ENCODE results near the gene GAPDH.
"Not testable (repeated sequence)": the region's sequence is repeated elsewhere in the genome, so short reads cannot be mapped to it uniquely, and the experiment has no call there.

The GAPDH gene

DNA sequence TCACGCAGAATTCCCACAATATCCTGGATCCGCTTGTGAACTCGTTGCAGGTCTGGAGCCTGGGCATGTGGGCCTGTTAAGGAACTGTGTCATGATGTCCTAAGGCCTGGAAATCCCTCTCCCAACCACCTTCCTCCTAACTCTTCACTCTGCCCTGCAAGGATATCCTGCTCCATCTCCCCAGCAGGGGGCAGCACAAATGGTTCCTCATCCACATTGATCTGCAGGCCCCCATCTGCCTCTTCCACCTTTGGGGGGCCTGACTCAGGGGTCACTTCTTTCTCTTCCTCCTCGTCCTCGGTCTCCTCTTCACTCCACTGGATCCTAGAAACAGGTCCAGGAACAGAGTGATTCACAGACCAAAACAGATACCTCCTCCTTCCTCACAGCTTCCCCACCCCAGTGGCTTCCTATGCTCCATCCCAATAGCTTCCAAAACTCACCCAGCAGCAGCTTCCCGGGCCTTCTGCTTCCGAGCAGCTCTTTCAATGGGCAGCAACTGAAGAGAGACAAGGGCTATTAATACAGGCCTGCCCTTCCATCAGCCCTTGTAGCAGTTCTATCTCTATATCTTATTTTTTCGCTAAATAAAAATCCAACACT is 29.2 kb downstream of the GAPDH start:
- DNase-seq (ENCODE audit: low spot score) = peak; percentile 73

DNA sequence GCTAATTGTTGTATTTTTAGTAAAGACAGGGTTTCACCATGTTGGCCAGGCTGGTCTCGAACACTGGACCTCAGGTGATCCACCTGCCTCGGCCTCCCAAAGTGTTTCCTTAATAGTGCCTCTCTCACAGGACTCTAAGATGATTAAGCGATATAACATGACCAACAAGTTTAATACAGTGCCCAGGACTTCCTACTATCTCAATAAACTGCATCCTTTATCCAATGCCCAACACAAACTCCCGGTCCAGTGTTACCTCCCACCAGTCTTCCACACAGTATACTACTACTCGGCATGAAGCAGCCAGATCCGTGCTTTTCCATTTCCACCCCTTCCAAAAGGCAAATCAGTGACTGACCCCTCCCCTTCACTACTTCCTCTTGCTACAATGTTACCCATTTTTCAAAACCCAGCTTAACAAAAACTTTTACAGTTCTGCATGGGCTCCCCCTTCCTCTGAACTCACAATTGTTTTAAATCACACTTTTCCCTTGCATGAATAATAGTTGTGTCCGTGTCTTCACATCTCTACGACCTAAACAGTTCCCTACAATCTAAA is 32.9 kb downstream of the GAPDH start:
- peak; percentile 51 for DNase-seq (ENCODE audit: low spot score)

DNA sequence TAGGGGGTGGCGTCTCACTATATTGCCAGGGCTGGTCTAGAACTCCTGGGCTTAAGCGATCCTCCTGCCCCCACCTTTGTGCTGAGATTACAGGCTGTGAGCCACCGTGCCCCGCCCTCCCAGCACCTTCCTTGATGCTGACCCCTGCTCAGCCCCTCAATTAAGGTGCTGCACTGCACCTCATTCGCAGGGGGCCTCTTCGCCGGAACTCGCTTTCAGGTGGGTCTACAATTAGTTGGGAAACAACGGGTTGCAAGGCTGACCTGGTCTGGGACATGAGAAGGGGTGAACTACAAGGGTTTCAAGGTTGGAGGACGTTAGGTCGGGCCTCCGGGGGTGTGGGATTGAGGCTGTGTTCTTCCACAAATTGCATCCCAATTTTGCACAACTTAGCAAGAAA is 35.0 kb downstream of the GAPDH start:
- DNase-seq (ENCODE audit: low spot score) = no peak

GRCh38 chr12:6569786-6570185 is 35.5 kb downstream of the GAPDH start:
- no peak for DNase-seq (ENCODE audit: low spot score)

GRCh38 chr12:6570264-6570887 is 36.1 kb downstream of the GAPDH start:
- DNase-seq (ENCODE audit: low spot score) = peak; percentile 76

DNA sequence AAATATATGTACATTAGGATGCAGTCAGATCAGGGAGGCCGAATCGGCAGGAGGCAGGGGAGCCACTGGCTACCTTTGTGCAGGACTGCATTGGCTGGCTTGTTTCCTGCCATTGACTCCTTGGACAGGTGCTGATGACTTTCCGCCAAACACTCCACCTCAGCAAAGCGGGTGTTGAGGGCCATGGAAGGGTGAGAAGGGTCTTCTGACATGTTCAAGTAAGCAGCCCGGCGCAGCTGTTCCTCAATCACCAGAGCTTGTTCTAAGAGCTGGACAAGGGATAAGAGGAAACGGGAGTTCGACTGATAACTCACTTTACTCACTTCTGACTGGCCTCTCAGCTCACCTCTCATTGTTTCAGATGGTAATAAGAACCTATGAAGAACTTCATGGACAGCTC is 38.7 kb downstream of the GAPDH start:
- DNase-seq (ENCODE audit: low spot score) = no peak

DNA sequence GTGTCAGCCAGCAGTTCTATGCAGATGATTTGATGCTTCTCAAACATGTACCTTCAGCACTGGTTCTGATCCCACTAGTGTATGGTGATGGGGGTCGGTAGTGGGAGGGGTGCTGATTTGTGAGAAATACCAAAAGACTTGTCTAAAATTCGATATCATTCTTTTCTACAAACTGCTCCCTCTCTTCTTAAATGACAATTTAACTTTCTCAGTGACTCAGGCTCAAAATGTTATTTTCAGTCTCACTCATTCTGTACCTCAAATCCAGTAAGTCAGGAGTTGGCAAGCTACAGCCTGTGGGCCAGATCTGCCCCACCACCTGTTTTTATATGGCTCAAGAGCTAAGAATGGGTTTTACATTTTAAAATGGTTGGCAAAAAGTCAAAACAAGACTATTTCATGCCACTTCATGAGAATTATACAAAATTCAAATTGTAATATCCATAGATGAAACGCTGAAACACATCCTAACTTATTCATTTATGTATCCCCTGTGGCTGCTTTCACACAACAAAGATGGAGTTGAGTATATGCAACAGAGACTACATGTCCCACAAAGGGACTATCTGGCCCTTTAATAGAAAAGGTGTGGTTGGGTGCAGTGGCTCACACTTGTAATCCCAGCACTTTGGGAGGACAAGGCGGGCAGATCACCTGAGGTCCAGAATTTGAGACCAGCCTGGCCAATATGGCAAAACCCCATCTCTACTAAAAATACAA is 40.4 kb downstream of the GAPDH start:
- no peak for DNase-seq (ENCODE audit: low spot score)

GRCh38 chr12:6575648-6576047 is 41.3 kb downstream of the GAPDH start:
- DNase-seq (ENCODE audit: low spot score) = no peak

DNA sequence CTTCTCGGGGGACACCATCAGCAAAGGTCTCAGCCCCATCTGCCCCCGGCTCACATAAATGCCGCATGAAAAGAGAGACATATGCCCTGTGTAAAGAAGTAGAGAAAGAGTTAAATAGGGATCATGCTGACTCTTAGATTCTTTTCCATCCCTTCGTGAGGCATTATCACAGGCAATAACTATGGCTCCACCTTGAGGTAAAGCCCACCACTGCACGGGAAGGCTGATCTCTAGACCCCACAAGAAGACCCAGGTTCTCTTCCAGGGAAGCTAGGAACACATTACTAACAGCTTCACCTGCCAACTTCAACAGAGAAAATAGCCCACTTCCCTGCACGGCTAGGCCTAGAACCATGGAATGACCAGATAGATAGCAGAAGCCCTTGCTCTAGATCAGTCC is 47.9 kb downstream of the GAPDH start:
- peak; percentile 50 for DNase-seq (ENCODE audit: low spot score)

GRCh38 chr12:6582959-6583358 is 48.6 kb downstream of the GAPDH start:
- DNase-seq (ENCODE audit: low spot score) = no peak

DNA sequence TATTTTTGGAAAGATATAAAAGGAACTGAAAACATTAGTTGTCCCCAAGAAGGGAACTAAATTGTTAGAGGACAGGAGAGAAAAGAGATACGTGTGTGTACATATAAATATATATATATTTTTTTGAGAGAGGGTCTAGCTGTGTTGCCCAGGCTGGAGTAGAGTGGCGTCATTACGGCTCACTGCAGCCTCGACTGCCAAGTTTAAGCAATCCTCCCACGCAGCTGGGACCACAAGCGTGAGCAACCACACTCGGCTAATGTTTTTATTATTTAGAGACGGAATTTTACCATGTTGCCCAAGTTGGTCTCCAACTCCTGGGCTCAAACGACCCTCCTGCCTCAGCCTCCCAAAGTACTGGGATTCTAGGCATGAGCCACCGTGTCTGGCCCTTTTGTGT is 50.0 kb downstream of the GAPDH start:
- DNase-seq (ENCODE audit: low spot score) = no peak

DNA sequence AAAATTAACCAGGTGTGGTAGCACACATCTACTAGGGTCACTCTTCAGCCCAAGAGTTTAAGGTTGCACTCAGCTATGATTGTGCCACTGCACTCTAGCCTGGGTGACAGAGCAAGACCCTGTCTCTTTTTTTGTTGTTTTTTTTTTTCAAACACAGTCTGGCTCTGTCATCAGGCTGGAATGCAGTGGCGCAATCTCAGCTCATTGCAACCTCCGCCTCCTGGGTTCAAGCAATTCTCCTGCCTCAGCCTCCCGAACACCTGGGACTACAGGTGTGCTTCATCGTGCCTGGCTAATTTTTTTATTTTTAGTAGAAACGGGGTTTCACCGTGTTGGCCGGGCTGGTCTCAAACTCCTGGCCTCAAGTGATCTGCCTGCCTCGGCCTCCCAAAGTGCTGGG is 52.3 kb downstream of the GAPDH start:
- DNase-seq (ENCODE audit: low spot score) = not testable (repeated sequence)

Measured in NAMALWA (cell line).